Activated naive CD4-positive, alpha-beta T cell treated with anti-CD3 and anti-CD28 coated beads, Interleukin-2, amount 50 U/mL, for 24 hours (primary cell): ENCODE measurements around the gene DYNC2H1.

Experiments
- H3K27ac Mint-ChIP-seq: one replicate; pipeline ENCODE4 v1.8.0; 2021; ENCODE audit warnings: mild to moderate bottlenecking, mixed read lengths
- H3K27me3 Mint-ChIP-seq: one replicate; pipeline ENCODE4 v1.8.0; 2021; ENCODE audit warnings: mixed read lengths
- H3K36me3 Mint-ChIP-seq: one replicate; pipeline ENCODE4 v1.8.0; 2021; ENCODE audit warnings: mixed read lengths
- H3K4me1 Mint-ChIP-seq: one replicate; pipeline ENCODE4 v1.8.0; 2021; ENCODE audit warnings: mixed read lengths
- H3K4me3 Mint-ChIP-seq: one replicate; pipeline ENCODE4 v1.8.0; 2021; ENCODE audit warnings: mild to moderate bottlenecking, mixed read lengths
- H3K9me3 Mint-ChIP-seq: one replicate; pipeline ENCODE4 v1.8.0; 2021; ENCODE audit warnings: mixed read lengths

The DYNC2H1 gene

GRCh38 chr11:103480421-103480820, 371.2 kb downstream of the DYNC2H1 start:
- H3K36me3 Mint-ChIP-seq = no peaks in the 10 kb centered on the region
- no peaks in the 10 kb centered on the region for H3K4me1 Mint-ChIP-seq
- no peak overlapping the region for H3K4me3 Mint-ChIP-seq
- H3K9me3 Mint-ChIP-seq = no peaks in the 10 kb centered on the region
- H3K27me3 Mint-ChIP-seq = no peaks in the 10 kb centered on the region
- no peak overlapping the region for H3K27ac Mint-ChIP-seq

GRCh38 chr11:103483996-103484395, 374.8 kb downstream of the DYNC2H1 start:
- Mint-ChIP-seq H3K4me1 (no peaks in the 10 kb centered on the region), H3K9me3 (no peaks in the 10 kb centered on the region), H3K27ac (no peak overlapping the region), H3K4me3 (no peak overlapping the region), H3K27me3 (no peaks in the 10 kb centered on the region), H3K36me3 (no peaks in the 10 kb centered on the region)

GRCh38 chr11:103484545-103484944, 375.3 kb downstream of the DYNC2H1 start:
- Mint-ChIP-seq H3K27me3 (no peaks in the 10 kb centered on the region), H3K27ac (no peak overlapping the region), H3K4me1 (no peaks in the 10 kb centered on the region), H3K36me3 (no peaks in the 10 kb centered on the region), H3K9me3 (no peaks in the 10 kb centered on the region), H3K4me3 (no peak overlapping the region)

- no peaks in the 10 kb centered on the region for H3K27me3 Mint-ChIP-seq
- no peak overlapping the region for H3K4me3 Mint-ChIP-seq
- no peaks in the 10 kb centered on the region for H3K36me3 Mint-ChIP-seq
- H3K4me1 Mint-ChIP-seq = no peaks in the 10 kb centered on the region
- no peak overlapping the region for H3K27ac Mint-ChIP-seq
- H3K9me3 Mint-ChIP-seq = no peaks in the 10 kb centered on the region
These were observed 377.4 kb downstream of the DYNC2H1 start for GRCh38 chr11:103486604-103487003.

DNA sequence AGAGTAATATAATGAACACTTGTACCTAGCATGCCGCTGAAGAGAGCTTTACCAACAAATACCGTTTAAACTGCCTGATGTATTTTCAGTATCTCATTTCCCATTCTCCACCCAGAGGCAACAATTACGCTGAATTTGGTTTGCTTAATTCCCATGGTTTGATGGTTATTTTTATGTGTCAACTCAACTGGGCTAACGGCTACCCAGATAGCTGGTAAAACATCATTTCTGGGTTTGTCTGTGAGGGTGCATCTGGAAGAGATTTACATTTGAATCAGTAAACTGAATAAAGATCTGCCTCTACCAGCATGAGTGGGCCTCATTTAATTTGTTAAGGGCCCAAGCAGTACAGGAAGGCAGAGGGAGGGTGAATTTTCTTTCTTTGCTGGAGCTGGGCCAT, 377.9 kb downstream of the DYNC2H1 start:
- Mint-ChIP-seq H3K27ac (no peak overlapping the region), H3K4me3 (no peak overlapping the region), H3K4me1 (no peaks in the 10 kb centered on the region), H3K9me3 (no peaks in the 10 kb centered on the region), H3K27me3 (no peaks in the 10 kb centered on the region), H3K36me3 (no peaks in the 10 kb centered on the region)

DNA sequence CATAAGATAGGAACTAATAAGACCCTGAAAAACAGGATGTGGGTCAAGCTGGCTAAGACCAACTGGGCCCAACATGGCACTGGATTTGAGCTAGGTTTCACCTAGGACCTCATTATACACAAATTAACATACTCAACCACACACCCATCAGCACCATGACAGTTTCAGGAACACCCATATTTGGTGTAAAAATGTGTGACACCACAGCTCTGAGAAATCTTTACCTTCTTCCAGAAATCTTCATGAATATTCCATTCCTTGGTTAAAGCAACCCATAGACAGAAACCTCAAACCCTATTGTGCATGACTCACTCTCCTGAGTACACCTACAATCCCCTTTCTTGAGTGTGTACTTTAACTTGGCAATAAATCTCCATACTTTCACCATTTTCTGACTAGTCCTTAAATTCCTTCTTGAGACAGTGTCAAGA, 378.8 kb downstream of the DYNC2H1 start:
- H3K4me1 Mint-ChIP-seq = no peaks in the 10 kb centered on the region
- H3K27me3 Mint-ChIP-seq = no peaks in the 10 kb centered on the region
- no peaks in the 10 kb centered on the region for H3K9me3 Mint-ChIP-seq
- H3K4me3 Mint-ChIP-seq = no peak overlapping the region
- no peak overlapping the region for H3K27ac Mint-ChIP-seq
- no peaks in the 10 kb centered on the region for H3K36me3 Mint-ChIP-seq

DNA sequence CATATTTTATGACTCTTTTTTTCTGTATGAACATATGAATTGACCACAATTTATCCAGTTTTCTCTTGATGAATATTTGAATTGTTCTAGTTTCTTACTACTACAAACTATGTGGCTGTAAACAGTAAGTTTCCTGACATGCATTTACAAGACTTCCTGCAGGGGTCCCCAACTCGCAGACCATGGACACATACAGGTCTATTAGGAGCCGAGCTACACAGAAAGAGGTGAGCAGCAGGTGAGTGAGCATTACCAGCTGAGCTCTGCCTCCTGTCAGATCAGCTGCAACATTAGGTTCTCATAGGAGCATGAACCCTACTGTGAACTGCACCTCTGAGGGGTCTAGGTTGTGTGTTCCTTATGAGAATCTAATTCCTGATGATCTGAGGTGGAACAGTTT, 379.4 kb downstream of the DYNC2H1 start:
- Mint-ChIP-seq H3K4me1 (no peaks in the 10 kb centered on the region), H3K9me3 (no peaks in the 10 kb centered on the region), H3K4me3 (no peak overlapping the region), H3K36me3 (no peaks in the 10 kb centered on the region), H3K27me3 (no peaks in the 10 kb centered on the region), H3K27ac (no peak overlapping the region)

GRCh38 chr11:103491777-103492176, 382.6 kb downstream of the DYNC2H1 start:
- no peaks in the 10 kb centered on the region for H3K9me3 Mint-ChIP-seq
- no peaks in the 10 kb centered on the region for H3K4me1 Mint-ChIP-seq
- H3K27ac Mint-ChIP-seq = no peak overlapping the region
- H3K27me3 Mint-ChIP-seq = peaks cover 3% of the 10 kb centered on the region
- no peak overlapping the region for H3K4me3 Mint-ChIP-seq
- H3K36me3 Mint-ChIP-seq = no peaks in the 10 kb centered on the region

DNA sequence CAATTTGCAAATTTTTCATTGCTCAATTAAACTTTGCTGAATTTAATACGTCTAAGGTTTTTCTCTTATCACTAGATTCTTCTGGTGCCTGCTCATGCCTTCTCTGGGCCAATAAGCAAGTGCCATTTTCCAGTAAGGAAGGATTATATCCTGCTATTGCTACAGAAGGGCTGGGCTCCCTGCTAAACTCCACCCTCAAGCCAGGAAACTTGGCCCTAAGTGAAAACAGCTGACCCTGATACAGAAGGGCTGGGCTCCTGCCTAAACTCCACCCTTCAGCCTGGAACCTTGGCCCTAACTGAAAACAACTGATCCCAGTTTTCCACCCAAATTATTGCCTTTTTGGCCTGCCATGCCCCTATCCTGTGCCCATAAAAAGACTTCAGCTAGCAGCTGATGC, 385.3 kb downstream of the DYNC2H1 start:
- Mint-ChIP-seq H3K27me3 (peaks cover 3% of the 10 kb centered on the region), H3K36me3 (no peaks in the 10 kb centered on the region), H3K4me1 (no peaks in the 10 kb centered on the region), H3K4me3 (no peak overlapping the region), H3K27ac (no peak overlapping the region), H3K9me3 (no peaks in the 10 kb centered on the region)

- Mint-ChIP-seq H3K4me1 (no peaks in the 10 kb centered on the region), H3K9me3 (no peaks in the 10 kb centered on the region), H3K27ac (no peak overlapping the region), H3K27me3 (peaks cover 3% of the 10 kb centered on the region), H3K4me3 (no peak overlapping the region), H3K36me3 (no peaks in the 10 kb centered on the region)
These were observed 388.0 kb downstream of the DYNC2H1 start for GRCh38 chr11:103497268-103497667.

GRCh38 chr11:103499710-103500340, 390.6 kb downstream of the DYNC2H1 start:
- no peaks in the 10 kb centered on the region for H3K4me1 Mint-ChIP-seq

DNA sequence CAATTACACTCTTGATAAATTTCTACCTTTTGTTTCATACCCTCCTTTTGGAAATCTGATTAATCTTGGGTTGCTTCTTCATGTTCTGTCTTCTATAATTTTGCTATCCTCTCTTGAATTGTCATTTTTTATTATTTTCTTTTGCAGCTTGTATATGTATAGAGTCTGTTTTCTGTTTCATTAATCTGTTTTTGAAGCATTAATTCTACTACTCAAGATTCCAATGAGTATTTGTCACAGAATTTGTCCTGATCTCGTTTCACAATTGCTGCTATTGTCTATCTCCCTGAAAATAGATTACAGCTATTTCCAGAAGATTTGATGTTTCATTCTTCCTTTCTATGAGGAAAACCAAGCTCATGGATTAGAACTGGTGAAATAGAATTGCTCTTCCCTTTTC, 406.1 kb downstream of the DYNC2H1 start:
- H3K36me3 Mint-ChIP-seq = no peaks in the 10 kb centered on the region
- peaks cover 5% of the 10 kb centered on the region for H3K27me3 Mint-ChIP-seq
- no peaks in the 10 kb centered on the region for H3K9me3 Mint-ChIP-seq
- no peak overlapping the region for H3K4me3 Mint-ChIP-seq
- no peak overlapping the region for H3K27ac Mint-ChIP-seq
- H3K4me1 Mint-ChIP-seq = no peaks in the 10 kb centered on the region

More at GRCh38 chr11:103499710-103500340, 390.6 kb downstream of the DYNC2H1 start:
- peaks cover 3% of the 10 kb centered on the region for H3K27me3 Mint-ChIP-seq
- no peak overlapping the region for H3K27ac Mint-ChIP-seq
- H3K4me3 Mint-ChIP-seq = no peak overlapping the region
- H3K36me3 Mint-ChIP-seq = no peaks in the 10 kb centered on the region
- H3K9me3 Mint-ChIP-seq = no peaks in the 10 kb centered on the region

- Mint-ChIP-seq H3K9me3 (no peaks in the 10 kb centered on the region), H3K27ac (no peak overlapping the region), H3K36me3 (no peaks in the 10 kb centered on the region), H3K4me1 (no peaks in the 10 kb centered on the region), H3K4me3 (no peak overlapping the region), H3K27me3 (peaks cover 2% of the 10 kb centered on the region)
These were observed 411.6 kb downstream of the DYNC2H1 start for GRCh38 chr11:103520792-103521191.

GRCh38 chr11:103525069-103525468, 415.8 kb downstream of the DYNC2H1 start:
- Mint-ChIP-seq H3K4me3 (no peak overlapping the region), H3K27ac (no peak overlapping the region), H3K9me3 (no peaks in the 10 kb centered on the region), H3K4me1 (no peaks in the 10 kb centered on the region), H3K36me3 (no peaks in the 10 kb centered on the region), H3K27me3 (no peaks in the 10 kb centered on the region)

DNA sequence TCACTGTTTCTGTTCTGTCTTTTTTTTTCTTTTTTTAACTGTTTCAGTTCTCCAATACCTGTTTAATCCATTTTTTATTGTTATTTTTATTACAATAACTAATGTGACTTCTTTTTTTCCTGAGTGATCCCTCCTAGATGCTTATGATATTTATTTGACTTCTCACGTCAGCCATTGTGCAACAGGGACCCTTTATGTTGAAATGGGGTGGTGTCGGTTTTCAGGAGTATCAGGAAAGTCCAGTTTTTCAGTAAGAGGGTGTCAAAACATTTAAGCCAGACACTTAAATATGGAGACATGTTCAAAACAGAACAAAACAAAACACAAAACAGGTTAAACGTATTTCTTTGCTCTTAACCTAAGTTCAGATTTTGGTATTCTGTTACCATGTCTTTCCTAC, 418.8 kb downstream of the DYNC2H1 start:
- Mint-ChIP-seq H3K4me3 (no peak overlapping the region), H3K27ac (no peak overlapping the region), H3K4me1 (no peaks in the 10 kb centered on the region), H3K9me3 (no peaks in the 10 kb centered on the region), H3K36me3 (no peaks in the 10 kb centered on the region), H3K27me3 (no peaks in the 10 kb centered on the region)

- Mint-ChIP-seq H3K4me1 (no peaks in the 10 kb centered on the region), H3K27me3 (peaks cover 2% of the 10 kb centered on the region), H3K27ac (no peak overlapping the region), H3K9me3 (no peaks in the 10 kb centered on the region), H3K36me3 (no peaks in the 10 kb centered on the region), H3K4me3 (no peak overlapping the region)
These were observed 419.4 kb downstream of the DYNC2H1 start for GRCh38 chr11:103528596-103528995.

DNA sequence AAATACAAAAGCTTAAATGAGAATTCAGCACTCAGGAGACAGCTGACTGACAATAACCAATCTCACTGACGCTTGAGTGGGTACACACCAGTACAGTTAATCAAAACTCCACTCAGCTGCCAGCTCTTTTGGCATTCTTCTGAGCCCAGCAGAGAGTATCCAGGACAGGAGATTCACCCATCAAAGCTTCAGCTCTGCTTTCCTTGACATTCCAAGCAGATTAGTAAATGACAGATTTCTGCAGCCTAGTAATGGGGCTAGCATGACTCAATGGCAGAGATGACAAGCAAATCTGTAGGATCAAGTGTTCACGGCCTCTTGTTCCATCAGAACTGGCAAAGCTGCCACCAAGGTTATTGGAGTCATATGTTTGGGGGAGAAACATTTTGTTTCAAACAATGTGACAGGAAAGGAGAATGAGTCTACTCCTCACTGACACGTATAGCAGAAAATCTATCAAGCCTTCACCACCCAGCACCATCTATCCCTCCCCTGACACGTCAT, 420.0 kb downstream of the DYNC2H1 start:
- Mint-ChIP-seq H3K27me3 (peaks cover 6% of the 10 kb centered on the region), H3K4me3 (no peak overlapping the region), H3K36me3 (no peaks in the 10 kb centered on the region), H3K9me3 (no peaks in the 10 kb centered on the region), H3K27ac (no peak overlapping the region), H3K4me1 (no peaks in the 10 kb centered on the region)
